Activated CD8-positive, alpha-beta memory T cell treated with anti-CD3 and anti-CD28 coated beads, Interleukin-2, amount 50 U/mL, for 1 hour (primary cell): ENCODE results near the gene GPR143.
"Not testable (repeated sequence)": the region's sequence is repeated elsewhere in the genome, so short reads cannot be mapped to it uniquely, and the experiment has no call there.

Experiments used
- DNase-seq: peaks from one replicate; pipeline ENCODE4 v3.0.0-alpha.2; 2020; ENCODE audit errors: extremely low read depth

Gene GPR143

GRCh38 chrX:9768321-9768839 is 2.7 kb upstream of the GPR143 start:
- not testable (repeated sequence) for DNase-seq

- no peak for DNase-seq
These were observed 1.7 kb upstream of the GPR143 start for GRCh38 chrX:9767375-9767774.

GRCh38 chrX:9765072-9765736 is 443 bp downstream of the GPR143 start:
- no peak for DNase-seq

GRCh38 chrX:9759337-9759736 is 6.3 kb downstream of the GPR143 start:
- DNase-seq = no peak

- DNase-seq = no peak
These were observed 7.5 kb downstream of the GPR143 start for GRCh38 chrX:9758021-9758638.

GRCh38 chrX:9757366-9757765 is 8.3 kb downstream of the GPR143 start:
- DNase-seq = no peak

- DNase-seq = no peak
These were observed 16.4 kb downstream of the GPR143 start for GRCh38 chrX:9749146-9749692.

GRCh38 chrX:9747644-9748043 is 18.0 kb downstream of the GPR143 start:
- no peak for DNase-seq

GRCh38 chrX:9746148-9746888 is 19.3 kb downstream of the GPR143 start:
- DNase-seq = no peak

GRCh38 chrX:9745417-9746115 is 20.1 kb downstream of the GPR143 start:
- DNase-seq = no peak

- no peak for DNase-seq
These were observed 26.5 kb downstream of the GPR143 start for GRCh38 chrX:9739130-9739529.

- DNase-seq = no peak
These were observed 27.5 kb downstream of the GPR143 start for GRCh38 chrX:9738151-9738550.

- DNase-seq = no peak
These were observed 28.3 kb downstream of the GPR143 start for GRCh38 chrX:9737363-9737762.

GRCh38 chrX:9730752-9731151 is 34.9 kb downstream of the GPR143 start:
- DNase-seq = no peak

- DNase-seq = no peak
These were observed 35.6 kb downstream of the GPR143 start for GRCh38 chrX:9730078-9730477.

- no peak for DNase-seq
These were observed 36.3 kb downstream of the GPR143 start for GRCh38 chrX:9729171-9729885.

GRCh38 chrX:9728261-9728660 is 37.4 kb downstream of the GPR143 start:
- no peak for DNase-seq

- DNase-seq = no peak
These were observed 40.9 kb downstream of the GPR143 start for GRCh38 chrX:9724711-9725110.

GRCh38 chrX:9717376-9717775 is 48.3 kb downstream of the GPR143 start:
- DNase-seq = no peak

GRCh38 chrX:9710332-9710731 is 55.3 kb downstream of the GPR143 start:
- DNase-seq = no peak

- DNase-seq = peak; percentile 31
These were observed 56.6 kb downstream of the GPR143 start for GRCh38 chrX:9708923-9709553.
